ENCODE results near the gene GGT1.
"Not testable (repeated sequence)": the region's sequence is repeated elsewhere in the genome, so short reads cannot be mapped to it uniquely, and the experiment has no call there.

Gene GGT1

DNA sequence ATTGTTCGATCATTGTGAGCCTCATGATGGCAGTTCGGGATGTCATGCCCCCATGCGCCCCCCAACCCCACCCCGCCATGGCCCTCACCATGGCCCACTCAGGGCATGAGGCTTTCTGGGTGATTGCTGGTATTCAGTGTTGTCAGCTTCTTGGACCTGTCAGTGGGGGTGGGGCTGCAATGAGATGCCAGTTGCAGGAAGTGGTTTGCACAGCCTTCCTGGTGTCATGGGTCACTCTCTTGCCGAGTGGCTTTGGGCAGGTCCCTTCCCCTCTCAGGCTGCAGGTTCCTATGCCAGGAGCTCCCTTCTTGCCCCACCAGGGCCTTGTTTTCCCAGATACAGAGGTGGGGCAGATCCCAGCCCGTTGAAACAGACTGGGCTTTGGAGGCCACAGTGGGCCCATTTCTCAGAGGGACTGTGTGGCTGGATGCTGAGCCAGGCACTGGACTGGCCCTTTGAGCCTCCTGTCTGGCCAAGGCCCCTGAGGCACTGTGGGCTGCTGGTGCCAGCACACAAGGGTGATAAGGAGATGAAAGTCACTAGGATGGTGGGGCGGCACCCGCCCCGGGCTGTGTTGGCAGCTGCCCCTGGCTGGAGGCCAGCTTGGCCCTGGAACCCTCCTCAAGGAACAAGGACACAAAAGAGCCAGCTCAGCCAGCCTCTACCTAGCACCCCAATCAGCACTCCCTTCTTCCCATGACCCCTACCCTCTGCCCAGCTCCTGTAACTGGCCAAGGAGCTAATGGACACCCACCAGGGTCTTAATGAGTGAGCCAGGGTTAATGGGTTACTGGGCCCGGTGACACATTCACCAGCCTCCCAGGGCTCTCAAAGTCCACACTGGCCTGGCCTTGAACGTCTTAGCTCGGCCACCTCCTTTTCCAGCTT is 1.5 kb upstream of the GGT1 start:
- DNase-seq (ENCODE audit: low read depth in 1 of 2, low spot score in 1 of 2), result peak in 1 of 2 experiments; percentile 90
- H3K4me3 ChIP-seq (replicated peaks; ENCODE audit: insufficient read depth, low read length), result no peak overlapping the region
- H3K27ac ChIP-seq (replicated peaks), result peak overlapping the region; percentile 85
- TF ChIP-seq SPI1 (IDR thresholded peaks at IDR 0.05; ENCODE audit: borderline replicate concordance, low read depth) (0 out of 2 replicates have a peak, but pooled peaks have one; percentile 17), GABPA (IDR thresholded peaks at IDR 0.05; ENCODE audit: low read depth) (no peak), POLR2AphosphoS5 (IDR thresholded peaks at IDR 0.05; ENCODE audit: low read depth) (peak; percentile 27; the same call in 1 of the 2 replicates)
- no peaks in the 10 kb centered on the region for H3K27me3 ChIP-seq (ENCODE audit: insufficient read depth, poor library complexity, severe bottlenecking)

DNA sequence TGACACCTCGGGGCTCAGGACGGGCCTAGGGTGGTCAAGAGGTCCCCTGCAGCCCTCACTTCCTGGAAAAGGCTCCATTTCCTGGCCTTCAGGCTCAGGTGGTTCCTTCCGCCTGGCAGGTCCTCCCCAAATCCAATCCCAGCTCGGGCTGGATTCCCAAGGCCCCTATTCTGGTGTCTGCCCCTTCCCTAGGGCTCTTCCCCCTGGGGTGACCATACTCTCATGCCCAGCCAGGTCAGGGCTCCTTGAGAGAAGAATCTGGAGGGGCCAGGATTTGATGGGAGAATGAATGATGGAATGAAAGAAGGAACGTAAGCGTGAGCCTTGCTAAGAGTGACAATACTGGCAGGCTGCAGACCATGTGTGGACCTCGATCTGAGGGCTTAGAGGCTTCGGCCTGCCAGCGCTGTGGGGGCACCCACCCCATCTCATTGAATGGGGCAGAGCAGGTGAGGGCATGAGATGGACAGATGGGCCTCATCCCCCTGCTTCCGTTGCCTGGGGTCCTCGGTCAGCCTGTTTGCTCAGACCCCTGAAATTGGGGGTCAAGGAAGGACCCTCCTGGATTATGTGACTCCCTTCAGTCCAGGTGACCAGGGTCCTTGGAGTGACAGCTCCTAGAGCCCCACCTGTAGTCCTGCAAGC is 766 bp upstream of the GGT1 start:
- not testable (repeated sequence) for H3K27me3 ChIP-seq (ENCODE audit: insufficient read depth, poor library complexity, severe bottlenecking); H3K4me3 ChIP-seq (replicated peaks; ENCODE audit: insufficient read depth, low read length); DNase-seq (ENCODE audit: low read depth in 1 of 2, low spot score in 1 of 2)
- H3K27ac ChIP-seq (replicated peaks), result peak overlapping the region; percentile 85

DNA sequence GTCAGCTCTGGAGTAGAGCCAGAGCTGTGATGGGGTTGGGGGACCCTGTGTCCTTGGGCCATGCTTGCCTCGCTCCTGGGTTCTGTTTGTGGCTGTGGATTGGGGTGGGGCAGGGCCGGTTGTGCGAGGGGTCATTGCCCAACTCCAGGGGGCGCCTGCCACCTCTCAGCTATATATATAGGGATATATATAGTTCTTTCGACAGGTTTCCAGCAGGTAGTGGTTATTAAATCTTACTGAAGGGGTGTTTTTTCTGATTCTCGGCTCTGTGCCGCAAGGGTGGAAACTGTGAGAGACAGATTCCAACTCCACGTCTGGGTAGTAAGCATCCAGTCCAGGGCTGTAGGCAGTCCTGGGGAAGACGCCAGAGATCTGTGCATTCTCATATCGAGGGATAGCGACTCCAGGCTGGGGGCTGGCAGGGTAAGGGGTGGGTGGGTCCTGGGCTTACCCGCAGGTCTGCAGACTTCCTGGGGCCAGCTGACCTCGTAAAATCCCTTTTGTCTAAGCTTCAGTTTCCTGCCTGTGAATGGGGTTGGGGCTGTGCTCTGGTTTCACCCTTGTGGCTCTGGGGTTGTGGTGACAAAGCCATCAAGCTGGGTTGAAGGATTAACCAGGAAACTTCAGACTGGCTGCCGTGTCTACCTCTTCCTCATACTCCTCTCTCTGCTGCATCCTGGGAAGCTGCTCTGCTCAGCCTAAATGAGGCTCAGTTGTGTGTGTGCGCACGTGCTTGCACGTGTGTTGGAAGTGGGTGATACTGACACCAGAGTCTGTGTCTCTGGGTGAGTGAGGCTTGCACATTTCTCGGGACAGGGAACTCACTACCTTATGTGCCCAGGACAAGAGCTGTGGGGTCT is 1.0 kb downstream of the GGT1 start:
- H3K4me3 ChIP-seq (replicated peaks; ENCODE audit: insufficient read depth, low read length), result peak overlapping the region; percentile 35
- not testable (repeated sequence) for H3K27me3 ChIP-seq (ENCODE audit: insufficient read depth, poor library complexity, severe bottlenecking)
- DNase-seq (ENCODE audit: low read depth in 1 of 2, low spot score in 1 of 2), result peak in 1 of 2 experiments; percentile 71
- peak overlapping the region; percentile 85 for H3K27ac ChIP-seq (replicated peaks)

DNA sequence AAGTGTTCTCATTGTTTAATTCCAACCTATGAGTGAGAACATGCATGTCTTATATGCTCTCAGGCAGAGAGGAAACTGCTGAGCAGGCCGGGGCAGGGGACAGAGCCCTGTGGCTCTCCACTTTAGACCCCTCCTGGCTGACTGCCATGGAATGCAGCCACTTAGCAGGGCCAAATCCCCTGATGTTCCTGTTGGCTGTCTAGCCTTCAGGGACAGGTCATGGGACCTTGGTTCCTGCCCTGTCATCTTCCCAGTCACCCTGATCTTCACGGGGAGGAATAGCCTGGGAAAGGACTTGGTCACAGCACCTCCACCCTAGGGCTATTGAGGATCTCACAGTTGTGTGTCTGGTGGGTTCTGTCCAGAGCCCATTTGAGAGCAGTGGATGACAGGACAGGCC is 3.3 kb downstream of the GGT1 start:
- H3K27ac ChIP-seq (replicated peaks), result peak overlapping the region; percentile 19
- not testable (repeated sequence) for DNase-seq (ENCODE audit: low read depth in 1 of 2, low spot score in 1 of 2); H3K27me3 ChIP-seq (ENCODE audit: insufficient read depth, poor library complexity, severe bottlenecking); H3K4me3 ChIP-seq (replicated peaks; ENCODE audit: insufficient read depth, low read length)

DNA sequence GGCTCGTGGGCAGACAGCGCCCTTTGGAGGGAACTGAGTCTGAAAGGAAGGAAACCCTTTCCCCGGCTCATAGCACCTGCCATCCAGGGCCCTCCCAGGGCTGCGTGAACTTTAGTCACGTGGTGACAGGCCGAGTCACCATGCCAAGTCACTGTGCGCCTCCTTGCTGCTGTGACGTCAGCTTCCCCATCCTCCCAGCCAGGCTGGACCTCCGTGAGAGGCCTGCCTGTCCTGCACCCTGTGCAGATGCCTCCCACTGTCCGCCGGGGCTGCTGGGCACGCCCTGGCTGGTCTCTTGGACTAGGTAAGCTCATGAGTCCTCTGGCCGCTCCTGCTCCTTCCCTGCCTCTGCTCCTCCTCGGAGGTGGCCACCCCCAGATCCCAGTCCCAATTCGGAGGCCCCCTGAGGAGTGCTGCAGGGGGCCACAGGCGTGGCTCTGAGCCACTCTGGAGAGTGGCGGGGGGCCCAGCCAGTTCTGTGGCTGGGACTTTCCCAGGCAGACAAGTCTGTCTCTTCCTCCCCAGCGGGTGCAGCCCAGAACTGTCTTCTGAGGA is 4.5 kb downstream of the GGT1 start:
- not testable (repeated sequence) for H3K27me3 ChIP-seq (ENCODE audit: insufficient read depth, poor library complexity, severe bottlenecking)
- peak; percentile 56; the same call in 1 of the 2 replicates for TF ChIP-seq POLR2AphosphoS5 (IDR thresholded peaks at IDR 0.05; ENCODE audit: low read depth)
- Histone ChIP-seq H3K27ac (replicated peaks) (peak overlapping the region; percentile 84), H3K4me3 (replicated peaks; ENCODE audit: insufficient read depth, low read length) (peak overlapping the region; percentile 44)
- DNase-seq (ENCODE audit: low read depth in 1 of 2, low spot score in 1 of 2), result peak; percentile 74 to 91

DNA sequence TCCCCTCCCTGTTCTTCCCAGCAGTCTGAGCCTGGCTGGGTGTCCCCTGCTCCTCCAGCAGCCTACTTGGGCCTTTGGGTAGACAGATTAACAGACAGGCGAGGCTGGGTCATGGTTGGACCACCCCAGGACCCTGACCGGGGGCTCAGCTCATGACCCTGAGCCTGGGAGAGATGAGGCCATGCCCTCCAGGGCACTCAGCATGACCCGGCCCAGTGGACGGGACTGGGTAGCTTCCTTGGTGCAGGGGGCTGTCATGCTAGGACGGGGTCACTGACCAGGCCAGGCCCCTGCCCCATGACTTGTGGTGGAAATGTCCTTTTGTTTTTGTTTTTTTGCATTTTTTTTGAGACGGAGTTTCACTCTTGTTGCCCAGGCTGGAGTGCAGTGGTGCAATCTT is 5.3 kb downstream of the GGT1 start:
- H3K27ac ChIP-seq (replicated peaks), result peak overlapping the region; percentile 84
- H3K4me3 ChIP-seq (replicated peaks; ENCODE audit: insufficient read depth, low read length), result peak overlapping the region; percentile 44; the same call in 1 of the 2 replicates
- DNase-seq (ENCODE audit: low read depth in 1 of 2, low spot score in 1 of 2); H3K27me3 ChIP-seq (ENCODE audit: insufficient read depth, poor library complexity, severe bottlenecking): not testable (repeated sequence)

DNA sequence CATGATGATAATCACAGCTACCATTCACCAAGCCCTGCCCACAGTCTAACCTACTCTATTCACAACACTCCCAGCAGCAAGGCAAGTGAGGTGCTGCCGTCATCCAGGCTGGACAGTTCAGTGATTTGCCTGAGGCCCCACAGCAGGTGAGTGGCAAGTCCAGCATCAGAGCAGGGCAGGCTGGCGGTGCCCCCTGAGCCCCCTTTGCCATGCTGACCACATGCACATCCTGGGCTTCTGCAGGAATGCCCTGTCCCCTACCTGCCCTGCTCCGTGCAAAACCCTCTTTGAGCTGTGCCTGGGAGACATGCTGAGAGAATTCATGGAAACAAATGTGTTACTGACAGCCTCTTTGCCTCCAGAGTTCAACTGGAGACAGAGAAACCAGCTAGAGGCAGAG is 6.9 kb downstream of the GGT1 start:
- not testable (repeated sequence) for H3K4me3 ChIP-seq (replicated peaks; ENCODE audit: insufficient read depth, low read length); H3K27me3 ChIP-seq (ENCODE audit: insufficient read depth, poor library complexity, severe bottlenecking); H3K27ac ChIP-seq (replicated peaks); DNase-seq (ENCODE audit: low read depth in 1 of 2, low spot score in 1 of 2)

DNA sequence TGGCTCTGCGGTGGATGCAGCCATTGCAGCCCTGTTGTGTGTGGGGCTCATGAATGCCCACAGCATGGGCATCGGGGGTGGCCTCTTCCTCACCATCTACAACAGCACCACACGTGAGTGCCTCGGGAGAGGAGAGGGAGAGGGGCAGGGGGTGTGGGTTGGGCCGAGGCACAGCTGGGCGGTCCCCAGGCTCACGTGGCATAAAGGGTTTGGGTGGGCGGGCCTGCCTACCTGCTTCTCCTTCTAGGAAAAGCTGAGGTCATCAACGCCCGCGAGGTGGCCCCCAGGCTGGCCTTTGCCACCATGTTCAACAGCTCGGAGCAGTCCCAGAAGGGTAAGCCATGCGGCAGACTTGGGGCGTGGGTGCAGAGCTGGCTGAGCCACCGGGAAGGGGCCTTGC is 11.8 kb downstream of the GGT1 start:
- DNase-seq (ENCODE audit: low read depth in 1 of 2, low spot score in 1 of 2); H3K4me3 ChIP-seq (replicated peaks; ENCODE audit: insufficient read depth, low read length); H3K27ac ChIP-seq (replicated peaks); H3K27me3 ChIP-seq (ENCODE audit: insufficient read depth, poor library complexity, severe bottlenecking): not testable (repeated sequence)

DNA sequence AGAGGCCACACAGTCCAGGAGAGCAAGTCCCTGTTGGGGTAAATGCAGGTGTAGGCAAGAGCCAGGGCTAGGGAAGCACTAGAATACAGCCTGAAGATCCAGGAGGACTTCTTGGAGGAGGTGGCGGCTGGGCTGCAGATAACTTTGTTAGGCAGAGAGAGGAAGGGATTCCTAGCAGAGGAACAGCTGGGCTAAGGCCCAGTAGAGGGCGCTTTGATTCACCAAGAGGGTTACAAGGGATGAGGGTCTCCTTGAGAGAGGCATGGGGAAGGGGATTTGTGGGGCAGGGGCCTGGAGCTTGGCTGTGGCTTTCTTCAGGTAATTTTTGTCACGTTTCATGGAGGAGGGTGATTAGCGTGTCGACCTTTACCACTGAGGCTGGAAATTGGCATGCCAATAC is 18.3 kb downstream of the GGT1 start:
- not testable (repeated sequence) for H3K4me3 ChIP-seq (replicated peaks; ENCODE audit: insufficient read depth, low read length); H3K27me3 ChIP-seq (ENCODE audit: insufficient read depth, poor library complexity, severe bottlenecking); H3K27ac ChIP-seq (replicated peaks); DNase-seq (ENCODE audit: low read depth in 1 of 2, low spot score in 1 of 2)

DNA sequence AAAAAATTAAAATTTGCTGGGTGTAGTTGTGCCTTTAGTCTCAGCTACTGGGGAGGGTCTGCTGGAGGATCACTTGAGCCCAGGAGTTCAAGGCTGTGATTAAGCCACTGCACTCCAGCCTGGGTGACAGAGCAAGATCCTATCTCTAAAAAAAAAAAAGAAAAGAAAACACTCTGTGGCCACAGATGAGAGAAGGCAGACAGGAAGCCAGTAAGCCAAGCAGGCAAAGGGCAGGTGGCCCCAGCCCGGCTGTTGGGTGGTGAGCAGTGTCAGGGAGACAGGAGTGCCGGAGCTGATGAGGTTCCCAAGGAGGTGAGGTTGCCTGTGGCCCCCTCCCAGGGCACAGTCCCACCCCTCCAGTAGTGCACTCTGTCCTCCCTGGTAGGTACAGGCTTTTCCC is 19.6 kb downstream of the GGT1 start:
- not testable (repeated sequence) for H3K4me3 ChIP-seq (replicated peaks; ENCODE audit: insufficient read depth, low read length); DNase-seq (ENCODE audit: low read depth in 1 of 2, low spot score in 1 of 2); H3K27me3 ChIP-seq (ENCODE audit: insufficient read depth, poor library complexity, severe bottlenecking); H3K27ac ChIP-seq (replicated peaks)

DNA sequence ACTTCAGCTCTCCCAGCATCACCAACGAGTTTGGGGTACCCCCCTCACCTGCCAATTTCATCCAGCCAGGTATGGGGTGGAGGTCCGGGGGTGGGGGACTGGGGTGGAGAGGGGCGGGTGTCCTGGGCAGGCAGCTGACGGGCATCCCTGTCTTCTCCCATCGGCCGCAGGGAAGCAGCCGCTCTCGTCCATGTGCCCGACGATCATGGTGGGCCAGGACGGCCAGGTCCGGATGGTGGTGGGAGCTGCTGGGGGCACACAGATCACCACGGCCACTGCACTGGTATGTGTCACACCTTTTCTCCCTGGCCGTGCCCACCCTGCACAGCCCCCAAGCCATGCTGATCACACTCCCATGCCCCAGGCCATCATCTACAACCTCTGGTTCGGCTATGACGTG is 24.9 kb downstream of the GGT1 start:
- not testable (repeated sequence) for H3K4me3 ChIP-seq (replicated peaks; ENCODE audit: insufficient read depth, low read length); H3K27ac ChIP-seq (replicated peaks); H3K27me3 ChIP-seq (ENCODE audit: insufficient read depth, poor library complexity, severe bottlenecking); DNase-seq (ENCODE audit: low read depth in 1 of 2, low spot score in 1 of 2)

Measured in HL-60 (cell line).